ENCODE measurements around the gene DCLK1.
"Not testable (repeated sequence)": the region's sequence is repeated elsewhere in the genome, so short reads cannot be mapped to it uniquely, and the experiment has no call there.

The DCLK1 gene

DNA sequence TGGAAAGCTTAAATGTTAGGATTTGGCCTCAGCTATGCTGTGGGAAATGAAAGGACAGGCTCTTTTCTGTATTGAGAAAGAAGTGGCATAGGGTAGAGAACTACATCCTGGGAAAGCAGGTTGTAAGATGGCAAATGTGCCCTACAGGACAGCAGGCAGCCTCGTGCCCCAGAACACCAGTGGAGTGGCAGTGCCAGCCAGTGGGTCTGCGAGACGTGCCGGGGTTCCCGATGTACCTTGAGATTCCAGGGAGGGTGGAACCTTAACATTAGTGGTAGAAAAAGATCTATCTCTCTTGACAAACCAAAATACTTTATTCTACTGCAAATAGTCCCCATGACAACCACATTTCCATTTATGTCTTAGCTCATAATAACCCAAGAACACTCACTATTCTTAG lies 42.7 kb downstream of the DCLK1 start:
- in situ Hi-C loops (cut with MboI; ENCODE audit: low sequenced_read_pairs): no loop called here

DNA sequence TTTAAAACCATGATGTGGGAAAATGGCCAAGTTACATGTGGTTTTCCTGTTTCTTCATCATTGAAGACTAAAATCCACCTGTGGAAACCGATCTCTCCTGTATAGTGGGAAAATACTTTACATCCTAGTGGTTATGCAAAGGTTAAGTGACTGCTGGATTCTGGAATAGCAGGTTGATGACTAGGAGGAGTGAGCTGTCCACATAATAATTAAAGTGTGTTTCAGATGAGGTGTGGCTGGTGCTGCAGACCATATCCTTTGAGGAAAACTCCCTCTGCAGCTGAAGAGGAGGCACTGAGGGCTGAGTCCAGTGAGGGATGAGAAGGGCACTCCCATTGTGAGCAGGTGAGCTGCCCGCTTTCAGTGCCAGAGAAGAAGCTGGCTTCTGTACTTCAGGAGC lies 43.2 kb downstream of the DCLK1 start:
- in situ Hi-C loops (cut with MboI; ENCODE audit: low sequenced_read_pairs): no loop called here

DNA sequence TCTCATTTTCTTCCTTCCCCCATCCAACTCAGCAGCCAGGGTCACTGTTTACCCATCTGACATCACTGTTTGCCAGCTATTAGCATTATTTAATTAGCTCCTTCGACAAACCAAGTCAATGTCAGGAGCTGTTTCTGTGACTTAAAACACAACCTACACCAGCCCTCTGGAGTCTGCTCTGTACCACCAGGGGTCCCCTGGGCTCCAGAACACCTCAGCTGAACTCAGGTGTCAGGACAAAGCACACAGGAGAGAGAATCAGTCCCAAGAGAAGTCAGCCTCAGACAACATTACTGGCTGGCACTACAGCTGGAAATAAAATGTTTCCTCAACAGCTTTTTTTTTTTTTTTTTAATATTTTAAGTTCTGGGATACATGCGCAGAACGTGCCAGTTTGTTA lies 45.1 kb downstream of the DCLK1 start:
- in situ Hi-C loops (cut with MboI; ENCODE audit: low sequenced_read_pairs): no loop called here

DNA sequence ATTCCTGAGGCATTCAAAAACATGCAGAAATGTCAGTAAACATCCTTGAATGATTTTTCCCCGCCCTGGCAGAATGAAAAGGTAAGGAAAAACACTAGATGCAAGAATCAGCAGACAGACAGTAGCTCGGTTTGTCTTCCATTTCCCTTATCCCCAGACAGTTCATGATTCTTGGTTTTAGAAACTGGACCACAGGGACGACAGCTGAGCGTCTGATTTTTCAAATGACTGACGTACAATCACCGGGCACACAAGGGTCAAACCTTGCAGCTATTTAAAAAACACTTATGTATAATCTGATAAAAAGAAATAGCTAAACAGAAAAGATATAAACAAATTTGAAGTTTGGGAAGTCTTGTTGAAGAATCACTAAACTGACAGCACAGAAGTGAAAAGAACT lies 47.1 kb downstream of the DCLK1 start:
- in situ Hi-C loops (cut with MboI; ENCODE audit: low sequenced_read_pairs): no loop called here

DNA sequence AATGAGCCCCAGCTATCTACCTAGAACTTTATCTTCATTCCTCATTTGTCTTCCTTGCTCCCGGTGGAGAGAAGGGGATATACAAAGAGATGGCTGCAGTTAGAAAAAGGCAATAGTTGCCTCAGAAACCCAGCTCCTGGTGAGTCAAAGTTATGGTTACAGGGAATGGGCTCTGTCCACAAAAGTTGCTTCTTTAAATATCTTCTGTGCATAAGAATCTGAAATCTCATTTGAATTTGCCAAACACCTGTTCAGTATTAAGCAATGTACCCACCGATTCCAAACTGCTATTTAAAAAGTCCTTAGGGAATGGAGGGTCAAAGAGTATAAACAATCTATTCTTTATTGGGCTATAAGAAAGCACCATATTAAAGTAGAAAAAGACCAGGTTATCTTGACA lies 48.4 kb downstream of the DCLK1 start:
- in situ Hi-C loops (cut with MboI; ENCODE audit: low sequenced_read_pairs): no loop called here

DNA sequence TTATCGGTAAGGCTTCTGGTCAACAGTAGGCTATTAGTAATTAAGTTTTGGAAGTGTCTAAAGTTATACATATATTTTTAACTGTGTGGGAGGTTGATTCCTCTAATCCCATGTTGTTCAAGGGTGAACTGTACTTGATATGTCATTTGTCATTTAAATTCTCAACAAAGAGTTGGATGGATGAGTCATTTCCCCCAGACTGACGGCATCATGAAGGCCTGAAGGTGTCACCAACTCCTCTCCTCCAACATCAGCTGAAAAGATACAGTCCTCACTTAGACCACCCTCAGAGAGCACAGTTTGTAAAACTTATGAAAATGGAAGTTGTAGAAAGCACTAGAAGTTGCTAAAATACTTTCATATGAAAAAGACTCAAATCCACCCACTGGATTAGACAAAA lies 48.8 kb downstream of the DCLK1 start:
- in situ Hi-C loops (cut with MboI; ENCODE audit: low sequenced_read_pairs): no loop called here

DNA sequence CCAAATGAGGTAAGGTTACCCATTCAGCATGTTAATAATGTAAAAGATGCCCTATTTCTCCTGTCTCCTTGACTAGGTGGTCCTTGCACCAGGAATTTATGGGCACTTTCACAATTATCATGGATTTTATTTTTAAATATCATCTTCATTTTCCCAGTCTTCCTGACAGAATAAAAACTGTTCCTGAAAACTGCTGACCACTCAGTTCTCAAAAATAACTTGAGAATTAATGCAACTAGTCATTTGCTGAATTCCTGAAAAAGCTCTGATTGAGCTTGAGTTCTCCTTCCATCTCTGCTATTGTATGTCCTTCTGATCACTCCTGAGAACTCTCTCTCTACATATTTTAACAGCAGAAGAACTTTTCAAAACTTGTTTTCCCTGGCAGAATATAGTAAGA lies 55.0 kb downstream of the DCLK1 start:
- in situ Hi-C loops (cut with MboI; ENCODE audit: low sequenced_read_pairs): no loop called here

DNA sequence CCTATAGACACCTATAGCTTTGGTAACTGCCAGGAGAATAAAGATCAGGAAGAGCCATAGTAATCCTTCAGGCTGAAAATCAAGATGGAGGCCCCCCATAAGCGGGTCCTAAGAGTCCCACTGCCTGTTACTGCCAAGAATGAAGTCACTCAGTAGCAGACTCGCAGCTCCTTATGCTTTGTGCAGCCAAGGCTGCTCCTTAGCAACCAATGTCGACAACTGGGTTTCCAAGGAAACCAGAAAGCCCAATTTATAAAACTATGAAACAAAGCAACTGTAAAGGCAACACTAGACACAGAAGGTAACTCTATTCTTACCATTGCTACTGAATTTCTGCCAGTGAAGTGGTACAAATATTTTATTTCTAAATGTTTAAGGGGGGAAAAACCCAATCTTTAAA lies 56.5 kb downstream of the DCLK1 start:
- in situ Hi-C loops (cut with MboI; ENCODE audit: low sequenced_read_pairs): no loop called here

DNA sequence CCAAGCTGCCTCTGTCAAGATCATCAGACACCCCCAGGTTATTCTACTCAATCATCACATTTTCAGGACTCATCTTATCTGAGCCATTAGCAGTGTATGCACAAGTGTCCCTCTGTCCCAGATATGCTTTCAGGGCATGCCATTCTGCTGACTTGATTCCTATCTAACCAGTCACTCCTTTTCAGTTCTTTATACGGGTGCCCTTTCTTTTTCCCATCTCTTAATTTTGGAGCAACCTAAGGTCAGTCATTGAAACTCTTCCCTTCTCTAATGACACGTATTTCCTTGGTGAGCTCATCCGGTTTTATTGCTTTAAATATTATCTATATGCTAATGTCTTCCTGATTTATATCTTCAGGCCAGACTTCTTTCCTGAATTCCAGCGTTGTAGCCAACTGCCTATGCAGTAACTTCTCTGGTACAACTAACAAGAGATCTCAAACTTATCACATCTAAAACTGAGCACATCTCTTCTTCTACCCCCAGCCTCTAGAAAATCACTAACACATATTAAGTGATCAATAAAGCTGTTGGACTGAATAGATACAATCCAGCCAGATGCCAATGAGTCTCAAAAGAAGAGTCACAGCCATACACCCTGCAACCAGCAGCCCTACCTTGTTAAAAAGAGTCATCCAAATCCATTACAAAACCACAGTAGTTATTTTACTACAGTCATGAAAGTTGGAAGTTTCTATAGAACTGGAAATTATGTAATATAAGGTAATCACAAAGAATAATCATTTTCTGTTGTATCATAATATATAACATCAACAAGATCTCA lies 58.8 kb downstream of the DCLK1 start:
- in situ Hi-C loops (cut with MboI; ENCODE audit: low sequenced_read_pairs): no loop called here

DNA sequence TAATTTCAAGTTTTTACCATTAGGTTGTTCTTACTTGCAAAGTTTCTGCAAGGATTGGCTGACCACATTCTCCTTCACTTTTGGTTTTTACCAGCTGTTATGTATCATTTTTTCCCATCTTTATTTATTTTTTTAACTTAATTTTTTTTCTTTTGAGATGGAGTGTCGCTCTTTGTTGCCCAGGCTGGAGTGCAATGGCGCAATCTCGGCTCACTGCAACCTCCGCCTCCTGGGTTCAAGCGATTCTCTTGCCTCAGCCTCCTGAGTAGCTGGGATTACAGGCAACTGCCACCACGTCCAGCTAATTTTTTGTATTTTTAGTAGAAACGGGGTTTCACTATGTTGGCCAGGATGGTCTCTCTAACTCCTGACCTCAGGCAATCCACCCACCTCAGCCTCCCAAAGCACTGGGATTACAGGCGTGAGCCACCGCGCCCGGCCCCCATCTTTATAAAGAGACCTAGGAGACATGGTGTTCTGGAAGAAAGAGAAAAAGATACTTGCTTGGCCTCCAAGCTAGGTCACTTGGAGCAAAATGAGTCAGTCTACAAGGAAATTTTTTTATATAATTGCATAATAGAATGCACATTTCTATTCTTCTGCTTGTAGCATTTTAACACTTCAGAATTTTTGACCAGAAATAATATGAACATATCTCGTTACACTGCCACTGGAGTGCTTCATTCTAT lies 60.5 kb downstream of the DCLK1 start:
- in situ Hi-C loops (cut with MboI; ENCODE audit: low sequenced_read_pairs): not testable (repeated sequence)

DNA sequence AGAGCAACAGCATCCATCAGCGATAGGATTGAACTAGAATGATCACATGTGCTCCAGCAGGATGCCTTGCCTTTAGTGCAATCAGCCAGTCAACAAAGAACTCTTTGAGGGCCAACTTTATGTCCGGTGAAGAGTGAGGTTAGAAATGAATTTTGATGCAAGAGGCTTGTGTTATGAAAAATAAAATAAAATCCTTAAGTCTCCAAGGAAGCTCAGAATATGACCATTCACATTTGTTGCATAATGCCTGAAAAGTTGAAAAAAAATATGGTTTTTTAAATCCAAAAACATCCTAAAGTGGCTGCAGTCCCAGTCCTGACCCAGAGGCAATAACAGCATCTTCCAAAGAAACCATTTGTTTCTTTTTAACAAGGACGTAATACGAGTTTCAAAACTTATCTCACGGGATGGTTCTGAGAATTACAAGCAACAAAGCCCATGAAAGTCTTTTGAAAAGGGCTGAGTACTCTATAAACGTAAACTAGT lies 61.3 kb downstream of the DCLK1 start:
- in situ Hi-C loops (cut with MboI; ENCODE audit: low sequenced_read_pairs): no loop called here

DNA sequence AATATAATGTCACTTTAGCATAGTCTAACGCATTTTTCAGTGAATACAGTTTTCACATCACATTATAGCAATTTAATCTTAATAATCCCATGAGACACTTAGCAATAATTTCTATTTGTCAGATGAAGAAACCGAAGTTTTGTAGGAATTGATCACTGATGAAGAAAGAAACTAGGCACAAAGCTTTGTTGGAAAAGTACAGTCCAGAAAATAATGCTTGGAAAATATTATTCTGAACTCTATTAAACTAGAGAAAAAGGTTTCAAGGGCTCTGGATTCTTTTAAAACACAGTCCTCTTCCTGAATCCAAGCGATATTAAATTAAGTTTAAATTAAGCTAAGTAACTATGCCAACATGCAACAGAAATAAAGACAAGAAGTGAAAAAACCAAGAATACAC lies 62.2 kb downstream of the DCLK1 start:
- in situ Hi-C loops (cut with MboI; ENCODE audit: low sequenced_read_pairs): no loop called here

DNA sequence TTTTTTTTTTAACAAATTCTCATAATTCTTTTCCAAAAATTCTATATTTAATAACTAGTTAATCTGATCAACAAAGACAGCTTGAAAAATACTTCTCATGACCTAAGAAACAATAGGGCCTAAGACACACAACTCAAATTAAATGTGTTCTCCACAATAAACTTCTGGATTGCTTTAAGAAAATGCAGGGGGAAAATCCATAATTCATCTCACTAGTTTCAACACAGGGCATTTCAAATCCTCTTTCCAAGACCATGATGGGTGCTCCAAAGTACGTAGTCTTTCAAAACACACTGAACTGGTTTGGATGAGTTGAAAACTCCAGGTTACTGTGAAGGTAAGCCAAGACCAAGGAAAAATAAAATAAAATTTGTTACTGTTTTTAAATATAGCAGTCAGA lies 62.6 kb downstream of the DCLK1 start:
- in situ Hi-C loops (cut with MboI; ENCODE audit: low sequenced_read_pairs): no loop called here

DNA sequence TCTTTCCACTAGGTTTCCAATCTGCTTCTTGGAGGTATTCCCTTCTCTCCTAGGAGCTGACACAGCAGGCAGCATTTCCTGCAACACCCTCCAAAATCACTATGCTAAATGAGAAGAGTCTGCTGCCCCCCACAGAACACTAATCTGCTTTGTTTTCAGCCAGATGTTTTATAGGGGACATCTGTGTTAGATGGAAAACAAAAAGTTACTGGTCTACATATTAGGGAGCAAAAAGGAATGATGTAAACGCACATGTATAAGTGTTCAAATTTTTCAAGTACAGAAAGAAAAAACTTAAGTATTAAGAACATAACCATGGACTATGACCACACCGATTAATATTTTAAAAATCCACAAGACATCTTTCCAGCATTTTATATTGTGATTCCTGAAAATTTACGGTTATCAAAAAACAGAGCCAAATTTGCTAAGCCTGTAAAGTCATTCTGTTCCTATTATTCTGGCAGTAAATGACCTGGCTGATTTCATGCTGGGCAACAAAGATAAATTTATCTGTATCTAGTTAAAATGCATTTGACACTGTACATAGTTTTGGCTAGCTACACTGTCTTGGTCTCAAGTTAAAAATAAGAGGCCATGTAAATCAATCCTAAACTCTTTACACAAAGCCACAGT lies 63.3 kb downstream of the DCLK1 start:
- in situ Hi-C loops (cut with MboI; ENCODE audit: low sequenced_read_pairs): no loop called here

DNA sequence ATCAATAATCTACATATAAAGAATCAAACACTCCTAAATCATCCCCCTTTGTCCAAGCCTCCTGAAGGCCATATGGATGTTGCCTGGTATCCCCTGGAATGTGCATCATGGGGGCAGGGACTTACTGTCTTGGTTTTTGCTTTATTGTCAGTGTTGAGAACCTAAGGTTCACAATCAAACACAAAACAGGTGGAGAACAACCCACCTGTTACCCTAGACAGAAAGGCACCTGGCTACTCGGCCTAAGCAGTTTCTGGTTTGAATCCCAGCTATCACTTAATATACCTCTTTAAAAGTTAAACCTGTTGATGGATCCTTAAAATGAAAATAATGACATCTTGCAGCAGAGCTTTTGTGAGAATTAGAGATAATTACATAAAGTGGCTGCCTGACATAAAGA lies 68.9 kb downstream of the DCLK1 start:
- in situ Hi-C loops (cut with MboI; ENCODE audit: low sequenced_read_pairs): no loop called here

DNA sequence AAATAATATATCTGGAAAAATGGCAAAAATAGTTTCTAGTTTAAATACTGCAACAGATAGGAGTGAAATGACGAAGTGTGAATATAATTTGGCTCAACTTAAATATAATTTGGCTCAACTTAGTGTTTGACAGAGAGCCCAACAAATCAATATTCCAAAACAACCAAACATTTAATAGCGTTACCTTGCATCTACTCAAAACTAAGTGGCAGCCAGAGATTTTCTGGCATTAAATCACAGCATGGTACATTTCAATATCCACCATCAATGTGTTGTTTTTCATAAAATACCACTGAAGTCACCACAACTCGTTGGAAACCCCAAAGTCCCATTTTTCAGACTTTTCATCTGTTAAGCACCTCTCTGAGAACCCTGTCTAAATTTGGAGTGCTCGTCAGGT lies 69.6 kb downstream of the DCLK1 start:
- in situ Hi-C loops (cut with MboI; ENCODE audit: low sequenced_read_pairs): no loop called here

DNA sequence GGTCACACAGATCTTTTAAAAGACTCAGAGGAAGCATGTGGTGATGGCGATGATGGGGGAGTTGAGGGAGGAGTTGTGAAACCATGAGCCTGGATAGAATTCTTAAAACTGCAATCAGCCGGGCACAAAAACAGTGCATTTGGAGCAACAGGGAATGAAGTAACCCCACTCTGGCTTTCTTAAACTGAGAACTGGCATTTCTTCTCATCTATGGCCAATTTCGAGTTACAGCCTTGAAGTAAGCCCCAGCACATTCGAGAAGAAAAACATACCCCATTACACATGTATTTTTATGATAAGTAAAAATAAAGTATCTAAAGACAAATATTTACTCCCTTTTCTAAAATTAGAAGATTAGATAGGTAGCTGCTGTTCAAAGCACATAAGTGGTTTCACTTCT lies 70.1 kb downstream of the DCLK1 start:
- in situ Hi-C loops (cut with MboI; ENCODE audit: low sequenced_read_pairs): no loop called here

DNA sequence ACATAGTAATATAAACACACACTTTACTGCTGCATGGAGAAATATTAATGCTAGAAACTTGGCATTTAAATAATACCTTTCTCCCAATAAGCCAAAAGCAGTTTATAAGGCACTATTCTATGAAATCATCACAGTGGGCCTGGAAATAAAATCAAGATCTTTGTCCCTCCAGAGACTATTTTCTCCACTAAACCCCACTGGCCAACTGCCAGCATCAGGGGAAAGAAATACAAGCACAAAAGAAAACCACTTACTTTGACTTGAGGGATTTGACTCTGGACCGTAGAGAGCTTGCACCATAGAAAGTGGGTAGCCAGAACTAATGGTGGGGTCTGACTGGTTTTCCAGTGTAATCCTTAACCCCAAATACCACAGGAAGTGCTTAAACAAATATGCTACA lies 71.9 kb downstream of the DCLK1 start:
- in situ Hi-C loops (cut with MboI; ENCODE audit: low sequenced_read_pairs): no loop called here

DNA sequence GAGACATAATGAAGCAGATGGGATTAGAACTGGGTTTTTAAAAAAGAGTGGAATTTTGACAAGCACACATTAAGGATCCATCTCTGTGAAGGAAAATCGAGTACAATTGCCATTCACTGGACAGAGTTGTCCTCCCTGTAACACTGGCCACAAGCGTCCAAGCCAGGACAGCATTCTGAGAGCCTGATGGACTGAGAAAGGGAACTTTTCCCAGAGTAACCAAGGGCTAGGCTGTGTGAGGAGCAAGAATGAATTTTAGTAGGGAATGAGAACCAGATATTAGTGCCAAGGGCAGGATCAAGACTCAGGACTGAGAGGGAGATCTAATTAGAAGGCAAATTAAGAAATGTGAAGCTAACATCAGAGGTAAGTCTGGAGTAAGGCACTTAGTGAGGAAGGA lies 73.1 kb downstream of the DCLK1 start:
- in situ Hi-C loops (cut with MboI; ENCODE audit: low sequenced_read_pairs): no loop called here

DNA sequence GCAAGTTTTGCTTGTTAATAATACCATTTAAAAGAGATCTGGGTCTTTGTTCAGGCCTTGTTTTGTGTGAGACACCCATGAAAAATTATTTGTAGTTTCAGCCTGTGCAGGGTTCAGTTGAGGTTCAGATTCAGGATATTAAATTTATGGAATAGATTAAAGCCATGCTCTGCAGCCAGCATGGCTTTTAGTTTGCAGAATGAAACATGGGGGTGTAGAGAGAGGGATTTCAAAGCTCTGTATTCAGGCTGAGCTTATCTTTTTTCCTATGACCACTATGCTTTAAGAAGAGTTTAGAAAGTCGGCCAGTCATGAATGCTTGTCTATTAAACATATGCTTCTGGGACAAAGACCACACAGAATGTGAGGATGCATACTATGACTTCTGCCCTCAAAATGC lies 73.6 kb downstream of the DCLK1 start:
- in situ Hi-C loops (cut with MboI; ENCODE audit: low sequenced_read_pairs): no loop called here

DNA sequence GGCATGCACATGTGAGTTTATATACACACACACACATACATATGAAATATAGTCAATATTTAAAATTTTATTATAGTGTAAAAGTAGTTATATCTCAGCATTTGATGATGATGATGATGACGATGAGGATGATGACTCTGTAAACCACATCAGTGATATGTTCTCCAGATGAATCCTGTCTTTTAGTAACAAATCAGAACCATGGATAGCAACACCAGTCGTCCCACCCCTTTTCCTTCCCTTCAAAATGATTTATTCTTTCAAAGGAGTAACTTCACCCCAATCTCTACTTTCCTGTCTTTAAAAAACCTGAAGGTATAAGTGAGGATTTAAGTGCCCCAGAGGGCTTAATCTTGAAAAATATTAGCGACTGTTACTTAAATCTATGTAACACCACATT lies 74.1 kb downstream of the DCLK1 start:
- in situ Hi-C loops (cut with MboI; ENCODE audit: low sequenced_read_pairs): no loop called here

DNA sequence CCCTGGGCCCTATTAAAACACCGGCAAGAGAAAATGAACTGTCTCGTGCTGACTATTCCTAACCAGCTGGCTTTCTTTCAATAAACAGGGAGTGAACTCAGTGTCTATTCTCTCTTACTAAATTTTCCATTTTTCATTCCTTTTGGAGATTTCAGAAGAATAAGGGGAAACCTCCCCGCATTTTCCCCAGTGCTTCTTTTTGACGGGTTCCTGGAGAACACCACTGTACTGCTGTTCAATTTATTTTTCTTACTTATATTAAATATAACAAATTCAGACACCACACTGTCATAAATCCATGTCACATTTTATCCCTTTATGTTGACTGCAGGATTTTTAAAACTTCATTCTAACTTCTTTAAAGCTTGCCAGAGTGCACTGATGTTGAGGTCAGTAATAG lies 75.8 kb downstream of the DCLK1 start:
- in situ Hi-C loops (cut with MboI; ENCODE audit: low sequenced_read_pairs): no loop called here
